C4-2B (cell line): ENCODE measurements around the gene ANKRD44.

Experiments
- H3K27ac ChIP-seq: fragments of 450-650 bp; 2 replicates; pipeline ENCODE4 v1.5.1; 2017
- CTCF ChIP-seq: fragments of 450-650 bp; conservative IDR thresholded peaks from 2 replicates; pipeline ENCODE4 v1.5.1; 2017; ENCODE audit warnings: mild to moderate bottlenecking
- ZFX ChIP-seq: fragments of 450-650 bp; IDR thresholded peaks from 2 replicates; pipeline ENCODE4 v1.6.1; 2017

The ANKRD44 gene

GRCh38 chr2:197183355-197183754 lies 127.2 kb downstream of the ANKRD44 start:
- TF ChIP-seq CTCF (no peak), ZFX (no peak)
- H3K27ac ChIP-seq: no peak overlapping the region

- H3K27ac ChIP-seq: no peak overlapping the region
- no peak for TF ChIP-seq ZFX
- no peak for TF ChIP-seq CTCF
Measured at GRCh38 chr2:197182668-197183067, 127.9 kb downstream of the ANKRD44 start.

- H3K27ac ChIP-seq: no peak overlapping the region
- TF ChIP-seq CTCF (no peak), ZFX (no peak)
Measured at GRCh38 chr2:197181491-197181890, 129.1 kb downstream of the ANKRD44 start.

- H3K27ac ChIP-seq: no peak overlapping the region
Measured at GRCh38 chr2:197179744-197180498, 130.7 kb downstream of the ANKRD44 start.

GRCh38 chr2:197176522-197176921 lies 134.1 kb downstream of the ANKRD44 start:
- TF ChIP-seq CTCF (no peak), ZFX (no peak)
- no peak overlapping the region for H3K27ac ChIP-seq

More at GRCh38 chr2:197179744-197180498, 130.7 kb downstream of the ANKRD44 start:
- TF ChIP-seq ZFX (no peak), CTCF (no peak)

GRCh38 chr2:197174539-197175094 lies 136.0 kb downstream of the ANKRD44 start:
- TF ChIP-seq ZFX: no peak
- no peak for TF ChIP-seq CTCF
- H3K27ac ChIP-seq: no peak overlapping the region

GRCh38 chr2:197171582-197171981 lies 139.0 kb downstream of the ANKRD44 start:
- TF ChIP-seq ZFX: no peak
- no peak for TF ChIP-seq CTCF
- H3K27ac ChIP-seq: no peak overlapping the region
